Esophagus squamous epithelium (tissue), 4 donors: ENCODE results near the gene CHRNB1.

Experiments
- CTCF ChIP-seq, 6 experiments: fragments of 450-650 bp in 4 of 6; fragments of 200-600 bp in 2 of 6; sonication (generic) in 2 of 6; IDR thresholded peaks; one replicate each; pipeline ENCODE4 v1.5.1; 2016 to 2019; ENCODE audit warnings: antibody characterized with exemption in 6 of 6, mild to moderate bottlenecking in 4 of 6, moderate library complexity in 4 of 6
- POLR2A ChIP-seq, 4 donors: fragments of 450-650 bp; IDR thresholded peaks; one replicate each; pipeline ENCODE4 v1.6.1; 2017; ENCODE audit warnings: antibody characterized with exemption in 4 of 4, mild to moderate bottlenecking in 4 of 4, moderate library complexity in 3 of 4

- no peak for TF ChIP-seq POLR2A (IDR thresholded peaks at IDR 0.05)
- TF ChIP-seq CTCF (IDR thresholded peaks at IDR 0.05) = no peak
Measured at GRCh38 chr17:7484919-7485377, 40.1 kb downstream of the CHRNB1 start.
